GM23248 (cell line): ENCODE measurements around the gene APC2.

Experiments used
- EZH2 ChIP-seq: fragments of 200-600 bp; sonication (generic); IDR thresholded peaks from 2 replicates; pipeline ENCODE4 v1.6.1; 2018; ENCODE audit warnings: antibody characterized with exemption, mild to moderate bottlenecking; ENCODE audit not compliant: insufficient read depth, poor library complexity, severe bottlenecking
- EZH2phosphoT487 ChIP-seq: fragments of 200-600 bp; sonication (generic); IDR thresholded peaks from 2 replicates; pipeline ENCODE4 v1.6.1; 2018; ENCODE audit warnings: antibody characterized with exemption, moderate library complexity, mild to moderate bottlenecking, low read depth; ENCODE audit not compliant: insufficient read depth

- TF ChIP-seq EZH2 (no peak), EZH2phosphoT487 (no peak)
These were observed 24.3 kb downstream of the APC2 start for GRCh38 chr19:1474011-1474764.
